Neural cell (in vitro differentiated cells): ENCODE results near the gene DUSP18. TPM values are rescaled to one million over a fixed set of nuclear protein-coding genes. Genes with fewer than 3 reads are reported as not detected.
A peak's percentile ranks its signal among the peaks of the same experiment; 100 is the strongest.

Source experiments
- H2AFZ ChIP-seq: fragments of 200-600, 300-800 bp; sonication (generic), shearing (Covaris generic); 2 replicates; pipeline ENCODE4 v1.6.0; 2014; ENCODE audit warnings: low read depth, mild to moderate bottlenecking, antibody characterized with exemption, low read length, moderate library complexity
- H3F3A ChIP-seq: fragments of 200-600 bp; shearing (Covaris generic); 2 replicates; pipeline ENCODE4 v1.6.1; 2016; ENCODE audit warnings: mild to moderate bottlenecking, moderate library complexity, mixed read lengths, antibody characterized with exemption, low read length; ENCODE audit not compliant: insufficient read depth, poor library complexity, severe bottlenecking
- H3K27ac ChIP-seq: fragments of 200-600, 300-800 bp; sonication (generic), shearing (Covaris generic); 2 replicates; pipeline ENCODE4 v1.5.1; 2014; ENCODE audit warnings: mild to moderate bottlenecking, low read length, moderate library complexity
- H3K27me3 ChIP-seq: fragments of 300-800, 200-600 bp; sonication (generic), shearing (Covaris generic); 2 replicates; pipeline ENCODE4 v1.6.0; 2014; ENCODE audit warnings: mild to moderate bottlenecking, low read depth, low read length, moderate library complexity; ENCODE audit not compliant: insufficient read depth
- H3K36me3 ChIP-seq: fragments of 300-800, 200-600 bp; sonication (generic), shearing (Covaris generic); 2 replicates; pipeline ENCODE4 v1.5.1; 2014; ENCODE audit warnings: mild to moderate bottlenecking, antibody characterized with exemption, low read length, moderate library complexity; ENCODE audit not compliant: insufficient read depth
- H3K4me2 ChIP-seq: fragments of 300-800, 200-600 bp; sonication (generic), shearing (Covaris generic); 2 replicates; pipeline ENCODE4 v1.6.0; 2014; ENCODE audit warnings: mild to moderate bottlenecking, low read length
- H3K4me3 ChIP-seq: fragments of 300-800, 200-600 bp; sonication (generic), shearing (Covaris generic); 2 replicates; pipeline ENCODE4 v1.5.1; 2014; ENCODE audit warnings: mild to moderate bottlenecking, low read length, moderate library complexity
- H3K79me2 ChIP-seq: fragments of 200-600 bp; shearing (Covaris generic); replicated peaks from 2 replicates; pipeline ENCODE4 v1.6.0; 2014; ENCODE audit warnings: mild to moderate bottlenecking, low read length, moderate library complexity; ENCODE audit not compliant: insufficient read depth
- H3K9ac ChIP-seq: fragments of 300-800, 200-600 bp; sonication (generic), shearing (Covaris generic); 2 replicates; pipeline ENCODE4 v1.6.1; 2016; ENCODE audit warnings: mild to moderate bottlenecking, low read length, mixed read lengths
- H3K9me2 ChIP-seq: fragments of 200-600 bp; shearing (Covaris generic); 2 replicates; pipeline ENCODE4 v1.6.1; 2016; ENCODE audit warnings: mild to moderate bottlenecking, low read length, mixed read lengths; ENCODE audit not compliant: insufficient read depth
- H3K9me3 ChIP-seq: fragments of 200-600, 300-800 bp; sonication (generic), shearing (Covaris generic); 2 replicates; pipeline ENCODE4 v1.6.1; 2016; ENCODE audit warnings: mild to moderate bottlenecking, mixed run types, low read length, moderate library complexity, mixed read lengths
- H4K20me1 ChIP-seq: fragments of 200-600 bp; shearing (Covaris generic); 2 replicates; pipeline ENCODE4 v1.6.1; 2016; ENCODE audit warnings: mild to moderate bottlenecking, mixed run types; ENCODE audit not compliant: insufficient read depth
- EP300 ChIP-seq: fragments of 450-650 bp; conservative IDR thresholded peaks from 2 replicates; pipeline ENCODE4 v1.6.1; 2014; ENCODE audit warnings: antibody characterized with exemption, mild to moderate bottlenecking, moderate library complexity; ENCODE audit not compliant: poor library complexity, severe bottlenecking
- EZH2 ChIP-seq: fragments of 200-600, 300-800 bp; shearing (Covaris generic), sonication (generic); IDR thresholded peaks from 2 replicates; pipeline ENCODE4 v1.6.1; 2014; ENCODE audit warnings: antibody characterized with exemption, low read length, borderline replicate concordance, mild to moderate bottlenecking; ENCODE audit not compliant: insufficient read depth, poor library complexity, severe bottlenecking
- MXI1 ChIP-seq: fragments of 450-650 bp; conservative IDR thresholded peaks from 2 replicates; pipeline ENCODE4 v1.6.1; 2014; ENCODE audit warnings: antibody characterized with exemption, mild to moderate bottlenecking; ENCODE audit not compliant: poor library complexity, severe bottlenecking
- POLR2AphosphoS5 ChIP-seq: IDR thresholded peaks from 2 replicates; pipeline ENCODE4 v1.6.1; 2012
- RAD21 ChIP-seq: fragments of 450-650 bp; conservative IDR thresholded peaks from 2 replicates; pipeline ENCODE4 v1.6.1; 2014; ENCODE audit warnings: antibody characterized with exemption, mild to moderate bottlenecking, moderate library complexity
- SMC3 ChIP-seq: fragments of 450-650 bp; conservative IDR thresholded peaks from 2 replicates; pipeline ENCODE4 v1.6.1; 2014; ENCODE audit warnings: antibody characterized with exemption, mild to moderate bottlenecking, moderate library complexity; ENCODE audit not compliant: poor library complexity
- TAF1 ChIP-seq: IDR thresholded peaks from 2 replicates; pipeline ENCODE4 v1.6.1; 2012; ENCODE audit warnings: low read depth
- polyA plus RNA-seq: library from polyadenylated mRNA; depleted of rRNA; stranded (reverse); fragments of >200 nt; gene quantifications from 2 replicates; pipeline ENCODE4 v1.2.3, GENCODE V29; 2014
- TF ChIP-seq, protein P1 (sequence below): fragments of 450-650 bp; IDR thresholded peaks from 2 replicates; pipeline ENCODE4 v1.5.1; 2014; ENCODE audit warnings: antibody characterized with exemption, mild to moderate bottlenecking, moderate library complexity; ENCODE audit not compliant: poor library complexity, severe bottlenecking
- TF ChIP-seq, protein P2 (sequence below): IDR thresholded peaks from 2 replicates; pipeline ENCODE4 v1.6.1; 2012; ENCODE audit warnings: borderline replicate concordance

DUSP18 gene
- polyA plus RNA-seq, 1 donor from 2014 or later: 18.6 TPM

DNA sequence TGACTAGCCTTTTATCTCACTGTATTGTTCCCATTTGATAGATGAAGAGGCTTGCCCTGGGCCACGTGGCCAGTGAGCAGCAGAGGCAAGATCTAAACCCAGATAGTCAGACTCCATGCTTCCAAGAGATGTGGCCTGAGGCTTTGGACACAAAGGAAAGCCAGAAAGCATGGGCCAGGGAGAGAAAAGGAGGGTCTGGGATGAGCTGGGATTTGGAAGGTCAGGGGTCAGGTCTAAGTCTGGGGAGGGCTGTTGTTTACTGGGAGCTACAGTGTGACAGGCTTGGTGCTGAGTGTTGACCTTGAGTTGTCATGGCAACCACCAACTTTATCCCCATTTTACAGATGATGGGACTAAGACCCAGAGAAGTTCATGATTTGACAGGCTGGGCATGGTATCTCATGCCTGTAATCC, 30.0 kb downstream of the DUSP18 start:
- Histone ChIP-seq H3K9ac (no peak overlapping the region), H3K9me3 (no peaks in the 10 kb centered on the region), H3F3A (no peaks in the 10 kb centered on the region), H3K4me3 (no peak overlapping the region), H4K20me1 (no peaks in the 10 kb centered on the region), H3K27me3 (no peaks in the 10 kb centered on the region), H2AFZ (no peak overlapping the region), H3K36me3 (no peaks in the 10 kb centered on the region), H3K27ac (no peak overlapping the region), H3K4me2 (no peak overlapping the region), H3K79me2 (no peaks in the 10 kb centered on the region), H3K9me2 (no peaks in the 10 kb centered on the region)
- TF ChIP-seq SMC3: no peak
- TF ChIP-seq EZH2: no peak
- TF ChIP-seq POLR2AphosphoS5: no peak
- TF ChIP-seq EP300: no peak
- no peak for TF ChIP-seq MXI1
- no peak for TF ChIP-seq TAF1
- TF ChIP-seq, protein P1, sequence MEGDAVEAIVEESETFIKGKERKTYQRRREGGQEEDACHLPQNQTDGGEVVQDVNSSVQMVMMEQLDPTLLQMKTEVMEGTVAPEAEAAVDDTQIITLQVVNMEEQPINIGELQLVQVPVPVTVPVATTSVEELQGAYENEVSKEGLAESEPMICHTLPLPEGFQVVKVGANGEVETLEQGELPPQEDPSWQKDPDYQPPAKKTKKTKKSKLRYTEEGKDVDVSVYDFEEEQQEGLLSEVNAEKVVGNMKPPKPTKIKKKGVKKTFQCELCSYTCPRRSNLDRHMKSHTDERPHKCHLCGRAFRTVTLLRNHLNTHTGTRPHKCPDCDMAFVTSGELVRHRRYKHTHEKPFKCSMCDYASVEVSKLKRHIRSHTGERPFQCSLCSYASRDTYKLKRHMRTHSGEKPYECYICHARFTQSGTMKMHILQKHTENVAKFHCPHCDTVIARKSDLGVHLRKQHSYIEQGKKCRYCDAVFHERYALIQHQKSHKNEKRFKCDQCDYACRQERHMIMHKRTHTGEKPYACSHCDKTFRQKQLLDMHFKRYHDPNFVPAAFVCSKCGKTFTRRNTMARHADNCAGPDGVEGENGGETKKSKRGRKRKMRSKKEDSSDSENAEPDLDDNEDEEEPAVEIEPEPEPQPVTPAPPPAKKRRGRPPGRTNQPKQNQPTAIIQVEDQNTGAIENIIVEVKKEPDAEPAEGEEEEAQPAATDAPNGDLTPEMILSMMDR: no peak
- TF ChIP-seq RAD21: no peak
- TF ChIP-seq, protein P2, sequence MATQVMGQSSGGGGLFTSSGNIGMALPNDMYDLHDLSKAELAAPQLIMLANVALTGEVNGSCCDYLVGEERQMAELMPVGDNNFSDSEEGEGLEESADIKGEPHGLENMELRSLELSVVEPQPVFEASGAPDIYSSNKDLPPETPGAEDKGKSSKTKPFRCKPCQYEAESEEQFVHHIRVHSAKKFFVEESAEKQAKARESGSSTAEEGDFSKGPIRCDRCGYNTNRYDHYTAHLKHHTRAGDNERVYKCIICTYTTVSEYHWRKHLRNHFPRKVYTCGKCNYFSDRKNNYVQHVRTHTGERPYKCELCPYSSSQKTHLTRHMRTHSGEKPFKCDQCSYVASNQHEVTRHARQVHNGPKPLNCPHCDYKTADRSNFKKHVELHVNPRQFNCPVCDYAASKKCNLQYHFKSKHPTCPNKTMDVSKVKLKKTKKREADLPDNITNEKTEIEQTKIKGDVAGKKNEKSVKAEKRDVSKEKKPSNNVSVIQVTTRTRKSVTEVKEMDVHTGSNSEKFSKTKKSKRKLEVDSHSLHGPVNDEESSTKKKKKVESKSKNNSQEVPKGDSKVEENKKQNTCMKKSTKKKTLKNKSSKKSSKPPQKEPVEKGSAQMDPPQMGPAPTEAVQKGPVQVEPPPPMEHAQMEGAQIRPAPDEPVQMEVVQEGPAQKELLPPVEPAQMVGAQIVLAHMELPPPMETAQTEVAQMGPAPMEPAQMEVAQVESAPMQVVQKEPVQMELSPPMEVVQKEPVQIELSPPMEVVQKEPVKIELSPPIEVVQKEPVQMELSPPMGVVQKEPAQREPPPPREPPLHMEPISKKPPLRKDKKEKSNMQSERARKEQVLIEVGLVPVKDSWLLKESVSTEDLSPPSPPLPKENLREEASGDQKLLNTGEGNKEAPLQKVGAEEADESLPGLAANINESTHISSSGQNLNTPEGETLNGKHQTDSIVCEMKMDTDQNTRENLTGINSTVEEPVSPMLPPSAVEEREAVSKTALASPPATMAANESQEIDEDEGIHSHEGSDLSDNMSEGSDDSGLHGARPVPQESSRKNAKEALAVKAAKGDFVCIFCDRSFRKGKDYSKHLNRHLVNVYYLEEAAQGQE: no peak

DNA sequence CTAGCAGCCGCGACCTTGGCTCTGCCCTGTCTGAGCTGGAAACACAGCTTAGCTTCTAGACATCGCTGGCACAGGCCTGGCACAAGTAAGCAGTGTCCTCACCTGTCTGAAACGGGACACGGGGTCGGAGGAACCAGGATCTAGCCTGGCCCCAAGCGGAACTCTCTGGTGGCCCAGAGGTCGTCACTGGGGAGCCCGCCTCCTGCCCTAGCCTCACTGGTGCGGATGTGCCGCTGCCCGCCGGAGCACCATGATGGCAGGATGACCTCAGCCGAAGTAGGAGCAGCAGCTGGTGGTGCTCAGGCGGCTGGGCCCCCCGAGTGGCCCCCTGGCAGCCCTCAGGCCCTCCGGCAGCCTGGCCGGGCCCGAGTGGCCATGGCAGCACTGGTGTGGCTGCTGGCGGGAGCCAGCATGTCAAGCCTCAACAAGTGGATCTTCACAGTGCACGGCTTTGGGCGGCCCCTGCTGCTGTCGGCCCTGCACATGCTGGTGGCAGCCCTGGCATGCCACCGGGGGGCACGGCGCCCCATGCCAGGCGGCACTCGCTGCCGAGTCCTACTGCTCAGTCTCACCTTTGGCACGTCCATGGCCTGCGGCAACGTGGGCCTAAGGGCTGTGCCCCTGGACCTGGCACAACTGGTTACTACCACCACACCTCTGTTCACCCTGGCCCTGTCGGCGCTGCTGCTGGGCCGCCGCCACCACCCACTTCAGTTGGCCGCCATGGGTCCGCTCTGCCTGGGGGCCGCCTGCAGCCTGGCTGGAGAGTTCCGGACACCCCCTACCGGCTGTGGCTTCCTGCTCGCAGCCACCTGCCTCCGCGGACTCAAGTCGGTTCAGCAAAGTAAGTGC, 31.2 kb downstream of the DUSP18 start:
- no peaks in the 10 kb centered on the region for H3K27me3 ChIP-seq
- no peak overlapping the region for H2AFZ ChIP-seq
- H3K79me2 ChIP-seq: no peaks in the 10 kb centered on the region
- H3K9ac ChIP-seq: peak overlapping the region; percentile 63
- no peaks in the 10 kb centered on the region for H3K9me2 ChIP-seq
- TF ChIP-seq, protein P1: no peak
- no peak overlapping the region for H3K27ac ChIP-seq
- H3K4me2 ChIP-seq: peak overlapping the region; percentile 11
- peak overlapping the region; percentile 73 for H3K4me3 ChIP-seq
- no peaks in the 10 kb centered on the region for H4K20me1 ChIP-seq
- no peaks in the 10 kb centered on the region for H3K9me3 ChIP-seq
- H3K36me3 ChIP-seq: no peaks in the 10 kb centered on the region
- no peaks in the 10 kb centered on the region for H3F3A ChIP-seq
